ENCODE measurements around the gene RPS14.

The RPS14 gene

GRCh38 chr5:150409638-150410523, 39.7 kb downstream of the RPS14 start:
- no peaks in the 10 kb centered on the region for H3F3A ChIP-seq (ENCODE audit: low read depth)
- TF ChIP-seq CTCF (conservative IDR thresholded peaks at IDR 0.05; ENCODE audit: low read length) (no peak), EZH2phosphoT487 (IDR thresholded peaks at IDR 0.05; ENCODE audit: borderline replicate concordance) (no peak)
- H2AFZ ChIP-seq (ENCODE audit: low read length) = peak overlapping the region; percentile 89
- no peaks in the 10 kb centered on the region for H3K9me3 ChIP-seq (ENCODE audit: insufficient read depth, low read depth, low read length)
- no peaks in the 10 kb centered on the region for H3K79me2 ChIP-seq (ENCODE audit: insufficient read depth, low read length)
- peak overlapping the region; percentile 66 for H3K4me2 ChIP-seq (ENCODE audit: low read depth, low read length, poor library complexity, severe bottlenecking)
- no peaks in the 10 kb centered on the region for H3K36me3 ChIP-seq (ENCODE audit: insufficient read depth, low read length)
- peaks cover 5% of the 10 kb centered on the region for H3K4me1 ChIP-seq (ENCODE audit: insufficient read depth, low read length, poor library complexity, severe bottlenecking)
- peak overlapping the region; percentile 59 for H3K4me3 ChIP-seq (ENCODE audit: low read length, poor library complexity, severe bottlenecking)
- peak overlapping the region; percentile 46 for H3K9ac ChIP-seq (ENCODE audit: low read depth, low read length, poor library complexity, severe bottlenecking)
- no peaks in the 10 kb centered on the region for H3K9me2 ChIP-seq (replicated peaks; ENCODE audit: low read depth, low read length)
- H4K20me1 ChIP-seq (ENCODE audit: insufficient read depth, low read length, poor library complexity, severe bottlenecking) = no peaks in the 10 kb centered on the region
- no peaks in the 10 kb centered on the region for H3K27me3 ChIP-seq (ENCODE audit: insufficient read depth, low read length, poor library complexity, severe bottlenecking)

- Histone ChIP-seq H3K9me3 (ENCODE audit: insufficient read depth, low read depth, low read length) (no peaks in the 10 kb centered on the region), H3K4me2 (ENCODE audit: low read depth, low read length, poor library complexity, severe bottlenecking) (no peak overlapping the region), H2AFZ (ENCODE audit: low read length) (no peak overlapping the region), H3K4me3 (ENCODE audit: low read length, poor library complexity, severe bottlenecking) (no peak overlapping the region), H3K79me2 (ENCODE audit: insufficient read depth, low read length) (no peaks in the 10 kb centered on the region), H3K27me3 (ENCODE audit: insufficient read depth, low read length, poor library complexity, severe bottlenecking) (no peaks in the 10 kb centered on the region), H4K20me1 (ENCODE audit: insufficient read depth, low read length, poor library complexity, severe bottlenecking) (no peaks in the 10 kb centered on the region), H3K36me3 (ENCODE audit: insufficient read depth, low read length) (no peaks in the 10 kb centered on the region), H3K9ac (ENCODE audit: low read depth, low read length, poor library complexity, severe bottlenecking) (no peak overlapping the region), H3K4me1 (ENCODE audit: insufficient read depth, low read length, poor library complexity, severe bottlenecking) (peaks cover 5% of the 10 kb centered on the region), H3F3A (ENCODE audit: low read depth) (no peaks in the 10 kb centered on the region), H3K9me2 (replicated peaks; ENCODE audit: low read depth, low read length) (no peaks in the 10 kb centered on the region)
- TF ChIP-seq EZH2phosphoT487 (IDR thresholded peaks at IDR 0.05; ENCODE audit: borderline replicate concordance) (no peak), CTCF (conservative IDR thresholded peaks at IDR 0.05; ENCODE audit: low read length) (no peak)
Measured at GRCh38 chr5:150408231-150408943, 41.2 kb downstream of the RPS14 start.

- Histone ChIP-seq H3K4me2 (ENCODE audit: low read depth, low read length, poor library complexity, severe bottlenecking) (no peak overlapping the region), H4K20me1 (ENCODE audit: insufficient read depth, low read length, poor library complexity, severe bottlenecking) (no peaks in the 10 kb centered on the region)
Measured at GRCh38 chr5:150407096-150407720, 42.3 kb downstream of the RPS14 start.

More at GRCh38 chr5:150407096-150407720, 42.3 kb downstream of the RPS14 start:
- no peak overlapping the region for H2AFZ ChIP-seq (ENCODE audit: low read length)
- H3F3A ChIP-seq (ENCODE audit: low read depth) = no peaks in the 10 kb centered on the region
- no peaks in the 10 kb centered on the region for H3K27me3 ChIP-seq (ENCODE audit: insufficient read depth, low read length, poor library complexity, severe bottlenecking)
- TF ChIP-seq CTCF (conservative IDR thresholded peaks at IDR 0.05; ENCODE audit: low read length) = no peak
- no peak for TF ChIP-seq EZH2phosphoT487 (IDR thresholded peaks at IDR 0.05; ENCODE audit: borderline replicate concordance)
- no peak overlapping the region for H3K4me3 ChIP-seq (ENCODE audit: low read length, poor library complexity, severe bottlenecking)
- H3K9ac ChIP-seq (ENCODE audit: low read depth, low read length, poor library complexity, severe bottlenecking) = no peak overlapping the region
- no peaks in the 10 kb centered on the region; the same call in 1 of the 2 replicates for H3K36me3 ChIP-seq (ENCODE audit: insufficient read depth, low read length)
- no peaks in the 10 kb centered on the region for H3K9me3 ChIP-seq (ENCODE audit: insufficient read depth, low read depth, low read length)
- H3K4me1 ChIP-seq (ENCODE audit: insufficient read depth, low read length, poor library complexity, severe bottlenecking) = peaks cover 5% of the 10 kb centered on the region
- H3K79me2 ChIP-seq (ENCODE audit: insufficient read depth, low read length) = no peaks in the 10 kb centered on the region
- no peaks in the 10 kb centered on the region for H3K9me2 ChIP-seq (replicated peaks; ENCODE audit: low read depth, low read length)

All from Loucy (cell line).